ENCODE measurements around the gene KMT5C.
"Not testable (repeated sequence)": the region's sequence is repeated elsewhere in the genome, so short reads cannot be mapped to it uniquely, and the experiment has no call there.

DNA sequence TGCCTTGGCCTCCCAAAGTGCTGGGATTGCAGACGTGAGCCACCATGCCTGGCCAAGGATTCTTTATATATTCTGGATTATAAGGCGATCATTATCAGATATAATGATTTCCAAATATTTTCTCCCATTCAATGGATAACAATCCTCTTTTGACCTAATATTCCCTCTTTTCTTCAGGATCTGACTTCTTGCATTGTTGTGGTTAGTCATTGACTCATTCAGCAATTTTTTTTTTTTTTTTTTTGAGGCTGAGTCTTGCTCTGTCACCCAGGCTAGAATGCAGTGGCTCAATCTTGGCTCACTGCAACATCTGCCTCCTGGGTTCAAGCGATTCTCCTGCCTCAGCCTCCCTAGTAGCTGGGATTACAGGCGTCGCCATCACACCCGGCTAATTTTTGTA lies 9.9 kb upstream of the KMT5C start:
- TF ChIP-seq, protein P1, sequence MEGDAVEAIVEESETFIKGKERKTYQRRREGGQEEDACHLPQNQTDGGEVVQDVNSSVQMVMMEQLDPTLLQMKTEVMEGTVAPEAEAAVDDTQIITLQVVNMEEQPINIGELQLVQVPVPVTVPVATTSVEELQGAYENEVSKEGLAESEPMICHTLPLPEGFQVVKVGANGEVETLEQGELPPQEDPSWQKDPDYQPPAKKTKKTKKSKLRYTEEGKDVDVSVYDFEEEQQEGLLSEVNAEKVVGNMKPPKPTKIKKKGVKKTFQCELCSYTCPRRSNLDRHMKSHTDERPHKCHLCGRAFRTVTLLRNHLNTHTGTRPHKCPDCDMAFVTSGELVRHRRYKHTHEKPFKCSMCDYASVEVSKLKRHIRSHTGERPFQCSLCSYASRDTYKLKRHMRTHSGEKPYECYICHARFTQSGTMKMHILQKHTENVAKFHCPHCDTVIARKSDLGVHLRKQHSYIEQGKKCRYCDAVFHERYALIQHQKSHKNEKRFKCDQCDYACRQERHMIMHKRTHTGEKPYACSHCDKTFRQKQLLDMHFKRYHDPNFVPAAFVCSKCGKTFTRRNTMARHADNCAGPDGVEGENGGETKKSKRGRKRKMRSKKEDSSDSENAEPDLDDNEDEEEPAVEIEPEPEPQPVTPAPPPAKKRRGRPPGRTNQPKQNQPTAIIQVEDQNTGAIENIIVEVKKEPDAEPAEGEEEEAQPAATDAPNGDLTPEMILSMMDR (IDR thresholded peaks at IDR 0.05): not testable (repeated sequence)
- TF ChIP-seq EP300, POLR2A (IDR thresholded peaks at IDR 0.05): not testable (repeated sequence)

Data from suprapubic skin (tissue), 3 donors.